IPS-NIHi7 (cell line): ENCODE data around the gene SHKBP1.
"Not testable (repeated sequence)": the region's sequence is repeated elsewhere in the genome, so short reads cannot be mapped to it uniquely, and the experiment has no call there.

ENCODE experiments used
- DNase-seq: peaks from one replicate; pipeline ENCODE4 v3.0.0; 2012; ENCODE audit warnings: mixed read lengths; ENCODE audit errors: extremely low spot score

Gene SHKBP1

GRCh38 chr19:40576585-40577451 lies at the start of gene SHKBP1:
SHKBP1 (plus strand) TSS chr19:40576873; CDS start chr19:40576900, 27 bp downstream.
- peak; percentile 97 for DNase-seq

- no peak for DNase-seq
Observed at GRCh38 chr19:40528078-40528477, 48.6 kb upstream of the SHKBP1 start.

GRCh38 chr19:40528533-40529092 lies 48.1 kb upstream of the SHKBP1 start:
- DNase-seq, result no peak

GRCh38 chr19:40529093-40529954 lies 47.3 kb upstream of the SHKBP1 start:
- DNase-seq, result peak; percentile 97

- peak; percentile 94 for DNase-seq
Observed at GRCh38 chr19:40530091-40530901, 46.4 kb upstream of the SHKBP1 start.

- DNase-seq, result no peak
Observed at GRCh38 chr19:40533508-40533907, 43.2 kb upstream of the SHKBP1 start.

GRCh38 chr19:40534148-40534547 lies 42.5 kb upstream of the SHKBP1 start:
- no peak for DNase-seq

GRCh38 chr19:40539070-40539469 lies 37.6 kb upstream of the SHKBP1 start:
- no peak for DNase-seq

- DNase-seq, result no peak
Observed at GRCh38 chr19:40542202-40542859, 34.3 kb upstream of the SHKBP1 start.

GRCh38 chr19:40543029-40543597 lies 33.6 kb upstream of the SHKBP1 start:
- no peak for DNase-seq

GRCh38 chr19:40546153-40546841 lies 30.4 kb upstream of the SHKBP1 start:
- DNase-seq, result not testable (repeated sequence)

- DNase-seq, result not testable (repeated sequence)
Observed at GRCh38 chr19:40547190-40547589, 29.5 kb upstream of the SHKBP1 start.

GRCh38 chr19:40547836-40548235 lies 28.8 kb upstream of the SHKBP1 start:
- DNase-seq, result no peak

- peak; percentile 92 for DNase-seq
Observed at GRCh38 chr19:40549007-40549708, 27.5 kb upstream of the SHKBP1 start.

- DNase-seq, result no peak
Observed at GRCh38 chr19:40550951-40551350, 25.7 kb upstream of the SHKBP1 start.

GRCh38 chr19:40552848-40553247 lies 23.8 kb upstream of the SHKBP1 start:
- DNase-seq, result no peak

- DNase-seq, result peak; percentile 75
Observed at GRCh38 chr19:40553885-40554857, 22.5 kb upstream of the SHKBP1 start.
